ENCODE data around the gene COL4A2.

Gene COL4A2

DNA sequence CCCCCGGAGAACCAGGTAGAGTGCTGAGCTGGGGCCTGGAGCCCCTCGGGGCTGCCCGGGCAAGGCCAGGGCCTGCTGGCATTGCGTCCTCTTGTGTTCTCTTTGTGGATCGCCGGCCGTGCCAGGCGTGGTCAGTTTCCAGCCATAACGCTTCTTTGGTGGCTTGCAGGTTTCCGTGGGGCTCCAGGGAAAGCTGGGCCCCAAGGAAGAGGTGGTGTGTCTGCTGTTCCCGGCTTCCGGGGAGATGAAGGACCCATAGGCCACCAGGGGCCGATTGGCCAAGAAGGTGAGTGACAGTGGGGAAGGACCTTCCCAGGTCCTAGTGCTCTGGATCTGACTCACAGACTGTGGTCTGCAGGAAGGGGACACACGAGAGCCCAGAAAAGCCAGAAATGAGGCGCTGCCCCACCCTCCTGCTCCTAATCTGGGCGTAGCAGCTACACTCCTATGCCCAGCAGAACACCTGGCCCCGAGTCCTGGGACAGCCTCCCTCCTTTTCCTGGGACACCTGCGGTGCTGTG is 197.0 kb downstream of the COL4A2 start:
- no peak for DNase-seq

DNA sequence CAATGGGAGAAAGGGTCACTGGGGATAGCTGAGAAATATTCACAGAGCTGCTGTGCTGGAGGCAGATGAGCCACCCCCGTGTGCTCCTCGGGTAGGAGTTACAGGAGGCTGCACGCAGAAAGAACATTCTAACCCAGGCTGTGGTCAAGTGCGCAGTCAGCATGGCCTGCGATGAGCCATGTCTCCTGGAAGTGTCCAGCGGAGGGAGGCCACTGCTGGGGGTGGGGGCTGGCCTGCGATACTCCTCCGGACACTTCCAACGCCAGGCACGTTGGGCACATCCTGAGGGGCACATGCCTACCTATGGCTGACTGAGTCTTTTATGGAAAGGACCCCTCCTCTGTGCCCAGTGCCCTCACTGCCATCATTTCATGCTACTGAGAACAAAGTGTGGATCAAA is 198.5 kb downstream of the COL4A2 start:
- no peak for DNase-seq

DNA sequence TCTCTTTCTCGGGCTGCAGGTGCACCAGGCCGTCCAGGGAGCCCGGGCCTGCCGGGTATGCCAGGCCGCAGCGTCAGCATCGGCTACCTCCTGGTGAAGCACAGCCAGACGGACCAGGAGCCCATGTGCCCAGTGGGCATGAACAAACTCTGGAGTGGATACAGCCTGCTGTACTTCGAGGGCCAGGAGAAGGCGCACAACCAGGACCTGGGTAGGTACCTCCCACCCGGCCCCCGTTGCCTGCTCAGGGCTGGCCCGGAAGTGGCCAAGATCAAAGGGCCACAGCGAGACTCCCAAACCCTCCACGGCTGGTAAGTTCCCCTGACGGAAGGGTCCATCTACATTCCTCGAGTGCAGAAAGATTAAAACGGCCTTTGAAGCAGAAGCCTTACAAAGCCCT is 199.3 kb downstream of the COL4A2 start:
- DNase-seq: no peak

DNA sequence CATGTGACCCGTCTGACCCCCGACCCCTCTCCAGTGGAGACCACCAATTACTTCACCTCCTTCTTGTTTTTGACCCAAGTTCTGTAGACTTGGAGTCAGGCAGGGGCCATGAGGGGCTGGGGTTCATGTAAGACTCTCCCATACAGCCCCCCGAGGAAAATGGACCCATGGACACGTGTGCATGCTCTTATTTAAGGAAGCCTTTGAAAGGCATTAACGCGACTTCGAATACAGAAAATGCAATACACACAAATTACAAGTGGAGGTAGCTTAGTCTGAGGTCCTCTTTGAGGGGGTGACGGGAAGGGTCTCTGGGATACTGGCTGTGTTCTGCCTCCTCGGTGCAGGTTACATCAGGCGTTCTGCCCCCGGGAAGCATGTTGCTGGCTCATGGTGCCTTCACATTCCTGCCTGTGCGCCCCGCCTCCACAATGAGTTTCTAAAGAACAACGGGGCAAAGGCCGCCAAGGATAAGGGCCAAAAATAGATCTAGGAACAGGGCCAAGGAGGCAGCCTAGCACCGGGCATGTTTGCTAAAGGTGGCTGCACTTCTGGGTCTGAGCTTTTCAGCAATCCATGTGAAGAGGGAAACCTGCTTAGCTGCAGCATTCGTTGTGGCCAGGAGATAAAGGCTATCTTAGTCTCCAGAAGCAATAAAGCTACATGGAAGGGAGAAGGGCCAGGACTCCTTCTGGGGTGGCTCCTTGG is 199.9 kb downstream of the COL4A2 start:
- DNase-seq: no peak

DNA sequence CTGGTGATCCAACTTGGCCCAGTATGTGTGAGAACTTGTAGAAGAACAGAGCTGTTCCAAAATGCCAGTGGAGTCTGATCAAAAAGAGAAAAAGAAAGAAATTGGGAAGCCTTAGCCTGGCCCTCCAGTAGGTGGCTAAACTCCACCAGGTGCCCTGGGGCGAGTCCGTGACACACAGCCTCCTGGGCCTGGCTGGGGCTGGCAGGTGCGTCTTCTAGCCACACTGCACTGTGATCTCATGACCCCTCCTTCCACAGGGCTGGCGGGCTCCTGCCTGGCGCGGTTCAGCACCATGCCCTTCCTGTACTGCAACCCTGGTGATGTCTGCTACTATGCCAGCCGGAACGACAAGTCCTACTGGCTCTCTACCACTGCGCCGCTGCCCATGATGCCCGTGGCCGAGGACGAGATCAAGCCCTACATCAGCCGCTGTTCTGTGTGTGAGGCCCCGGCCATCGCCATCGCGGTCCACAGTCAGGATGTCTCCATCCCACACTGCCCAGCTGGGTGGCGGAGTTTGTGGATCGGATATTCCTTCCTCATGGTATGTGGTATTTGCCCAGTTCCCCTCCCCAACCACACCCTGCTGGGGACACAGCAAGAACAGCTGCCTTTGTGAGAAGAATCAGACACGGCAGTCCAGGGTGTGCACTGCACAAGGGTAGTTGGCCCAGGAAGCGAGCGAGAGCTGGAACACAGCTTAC is 200.7 kb downstream of the COL4A2 start:
- no peak for DNase-seq

DNA sequence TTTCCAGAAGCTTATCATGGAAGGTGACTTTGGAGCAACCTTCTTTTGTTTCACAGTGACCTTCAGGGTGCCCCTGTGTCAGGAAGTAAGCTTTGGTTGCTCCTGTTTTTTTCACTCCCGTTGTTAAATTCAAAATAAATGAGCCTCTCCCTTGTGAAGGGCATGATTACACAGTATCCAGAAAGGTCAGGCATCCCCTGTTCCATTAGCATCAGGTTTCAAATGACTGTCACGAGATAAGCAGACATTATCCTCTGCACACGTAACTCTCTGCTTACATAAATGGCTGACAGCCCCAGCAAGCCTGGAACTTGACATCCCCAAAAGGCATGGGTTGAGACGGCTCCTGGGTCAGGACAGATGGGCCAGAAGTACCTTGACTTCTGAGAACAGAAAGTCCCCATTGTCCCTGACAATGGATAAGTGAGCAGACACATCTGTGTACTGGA is 202.4 kb downstream of the COL4A2 start:
- peak in 1 of 2 experiments; percentile 30 for DNase-seq

DNA sequence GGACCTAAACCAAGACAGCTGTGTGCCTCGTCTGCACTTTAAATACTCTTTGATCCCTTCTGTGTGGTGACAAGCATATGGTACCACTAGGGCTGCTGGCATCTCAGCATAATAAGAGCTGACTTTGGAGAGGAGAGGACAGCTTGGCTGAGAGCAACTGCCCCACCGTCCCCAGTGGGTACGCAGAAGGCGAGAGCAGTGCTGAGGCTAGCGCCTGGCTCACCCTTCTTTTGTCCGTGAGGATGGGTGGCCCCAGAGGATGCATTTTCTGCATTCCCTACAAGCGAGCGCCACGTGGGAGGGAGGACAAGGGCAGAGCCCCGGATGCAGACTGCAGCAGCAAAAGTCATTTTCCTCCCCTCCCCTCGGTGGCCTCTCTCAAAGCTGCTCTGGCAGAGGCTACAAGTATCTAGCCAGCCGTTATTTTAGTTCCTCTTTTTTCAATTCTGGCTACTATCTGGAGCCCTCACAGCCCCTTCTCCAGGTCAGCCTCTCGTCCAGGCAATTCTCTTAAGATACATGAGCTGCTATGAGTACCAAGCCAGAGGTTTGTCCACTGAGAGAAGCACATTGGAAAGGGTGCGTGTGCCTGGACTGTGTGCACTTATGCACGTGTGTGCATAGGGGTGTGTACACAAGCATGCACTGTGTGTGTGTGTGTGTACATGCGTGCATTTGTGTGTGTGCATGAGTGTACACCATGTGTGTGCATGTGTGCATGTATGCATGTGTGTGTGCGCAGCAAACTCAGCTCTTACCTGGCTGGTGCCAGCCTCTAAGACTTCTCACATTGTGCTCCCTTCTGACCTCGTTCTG is 203.1 kb downstream of the COL4A2 start:
- DNase-seq: no peak

DNA sequence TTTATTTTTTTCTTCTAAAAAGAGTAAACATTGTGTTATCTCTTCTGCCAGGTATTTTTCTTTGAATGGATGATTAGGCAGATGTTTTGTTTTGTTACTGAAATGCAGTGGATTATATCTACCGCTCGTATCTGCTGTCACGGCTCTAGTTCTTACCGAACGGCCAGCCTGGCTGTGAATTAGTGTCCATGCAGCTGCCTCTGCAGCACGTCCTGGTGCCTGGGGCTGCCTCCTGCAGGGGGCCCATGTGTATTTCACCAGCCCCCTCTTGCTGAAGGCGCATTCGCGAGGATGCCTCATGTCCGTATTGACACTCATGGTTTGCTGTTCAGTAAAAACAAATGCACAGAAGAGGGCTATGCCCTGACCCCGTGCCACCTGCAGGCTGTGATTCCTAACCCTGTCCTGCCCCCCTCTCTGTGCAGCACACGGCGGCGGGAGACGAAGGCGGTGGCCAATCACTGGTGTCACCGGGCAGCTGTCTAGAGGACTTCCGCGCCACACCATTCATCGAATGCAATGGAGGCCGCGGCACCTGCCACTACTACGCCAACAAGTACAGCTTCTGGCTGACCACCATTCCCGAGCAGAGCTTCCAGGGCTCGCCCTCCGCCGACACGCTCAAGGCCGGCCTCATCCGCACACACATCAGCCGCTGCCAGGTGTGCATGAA is 204.6 kb downstream of the COL4A2 start:
- no peak for DNase-seq

DNA sequence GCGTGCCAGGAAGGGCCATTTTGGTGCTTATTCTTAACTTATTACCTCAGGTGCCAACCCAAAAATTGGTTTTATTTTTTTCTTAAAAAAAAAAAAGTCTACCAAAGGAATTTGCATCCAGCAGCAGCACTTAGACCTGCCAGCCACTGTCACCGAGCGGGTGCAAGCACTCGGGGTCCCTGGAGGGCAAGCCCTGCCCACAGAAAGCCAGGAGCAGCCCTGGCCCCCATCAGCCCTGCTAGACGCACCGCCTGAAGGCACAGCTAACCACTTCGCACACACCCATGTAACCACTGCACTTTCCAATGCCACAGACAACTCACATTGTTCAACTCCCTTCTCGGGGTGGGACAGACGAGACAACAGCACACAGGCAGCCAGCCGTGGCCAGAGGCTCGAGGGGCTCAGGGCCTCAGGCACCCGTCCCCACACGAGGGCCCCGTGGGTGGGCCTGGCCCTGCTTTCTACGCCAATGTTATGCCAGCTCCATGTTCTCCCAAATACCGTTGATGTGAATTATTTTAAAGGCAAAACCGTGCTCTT is 205.2 kb downstream of the COL4A2 start:
- no peak for DNase-seq

DNA sequence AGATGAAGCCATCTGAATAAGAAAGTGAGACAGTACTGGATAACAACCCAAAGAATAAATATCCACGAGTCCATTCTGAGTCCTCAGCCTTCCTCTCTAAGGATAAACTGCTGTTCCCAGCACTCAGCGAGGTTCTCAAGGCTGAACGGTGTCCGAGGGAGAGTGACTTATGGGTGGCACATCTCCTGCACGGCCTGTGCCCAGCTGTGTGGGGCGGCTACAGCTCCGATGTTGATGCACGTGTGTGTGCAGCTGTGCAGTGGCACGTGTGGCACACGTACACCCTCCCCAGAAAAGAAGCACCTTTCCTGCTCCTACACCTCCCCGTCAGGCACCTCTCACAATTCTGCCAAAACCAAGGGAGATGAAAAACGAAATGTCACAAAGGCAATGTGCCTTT is 209.4 kb downstream of the COL4A2 start:
- DNase-seq: no peak

DNA sequence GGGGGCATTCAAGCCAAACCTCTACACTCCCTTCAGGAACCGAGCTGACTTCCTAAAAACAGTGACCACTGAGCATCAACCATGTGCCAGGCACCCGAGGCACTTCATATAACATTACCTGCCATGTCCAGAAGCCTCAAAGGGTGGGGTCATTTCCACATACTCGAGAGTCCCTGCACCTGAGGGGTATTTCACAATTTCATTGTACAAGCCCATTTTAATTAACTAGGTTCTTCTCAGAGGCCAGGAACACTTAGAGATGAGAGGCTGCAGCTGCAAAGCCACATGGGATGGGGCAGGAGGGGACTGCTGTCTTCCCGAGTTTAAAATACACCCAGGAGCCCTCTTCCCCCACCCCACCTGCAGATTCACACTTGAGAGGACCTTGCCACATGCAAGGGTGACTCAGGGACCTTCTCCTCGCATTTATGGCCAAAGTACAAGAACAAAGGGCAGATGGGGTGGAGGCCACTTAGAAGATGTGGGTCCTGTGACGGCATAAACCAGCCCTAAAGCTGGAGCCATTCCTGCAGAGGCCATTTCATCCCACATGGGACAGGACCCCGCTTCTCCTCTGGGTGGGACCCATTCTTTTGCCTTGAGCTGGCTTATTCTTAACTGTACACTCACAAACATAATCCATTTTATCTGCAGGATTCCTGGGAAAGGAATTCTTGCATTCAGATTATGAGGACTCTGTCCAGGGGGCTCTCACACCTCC is 210.6 kb downstream of the COL4A2 start:
- DNase-seq: no peak

DNA sequence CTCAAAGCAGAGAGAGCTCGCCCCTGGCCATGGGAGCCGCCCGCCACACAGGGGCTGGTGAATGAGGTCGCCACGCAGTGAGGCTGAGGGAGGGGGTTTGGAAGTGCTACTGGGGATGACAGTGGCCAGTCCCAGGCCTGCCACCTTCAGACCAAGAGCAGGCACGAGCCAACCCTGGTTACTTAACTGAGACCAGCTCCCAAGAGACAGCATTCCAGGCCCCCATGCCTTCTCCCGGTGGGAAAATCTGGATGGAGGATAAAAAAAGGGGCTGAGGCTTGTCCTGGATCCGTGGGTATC is 211.1 kb downstream of the COL4A2 start:
- DNase-seq: no peak

DNA sequence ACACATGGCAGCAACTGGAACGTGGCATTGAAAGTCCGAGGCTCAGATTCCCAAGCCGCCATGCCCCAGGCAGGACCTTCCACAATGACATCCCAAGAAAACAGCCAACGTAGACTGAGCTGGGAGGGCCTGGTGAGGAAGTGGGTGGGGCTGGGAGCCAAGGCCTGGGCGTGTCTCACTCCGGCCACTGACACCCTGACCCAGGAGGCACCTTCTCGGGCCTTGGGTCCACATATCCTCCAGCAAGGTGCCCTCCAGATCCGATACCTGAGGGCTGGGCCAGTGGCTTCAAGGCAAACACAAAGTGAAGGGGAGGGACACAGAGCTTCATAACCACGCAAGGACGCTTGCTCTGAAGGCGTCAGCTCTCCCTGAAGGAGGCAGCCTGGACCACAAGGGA is 211.5 kb downstream of the COL4A2 start:
- DNase-seq: no peak

DNA sequence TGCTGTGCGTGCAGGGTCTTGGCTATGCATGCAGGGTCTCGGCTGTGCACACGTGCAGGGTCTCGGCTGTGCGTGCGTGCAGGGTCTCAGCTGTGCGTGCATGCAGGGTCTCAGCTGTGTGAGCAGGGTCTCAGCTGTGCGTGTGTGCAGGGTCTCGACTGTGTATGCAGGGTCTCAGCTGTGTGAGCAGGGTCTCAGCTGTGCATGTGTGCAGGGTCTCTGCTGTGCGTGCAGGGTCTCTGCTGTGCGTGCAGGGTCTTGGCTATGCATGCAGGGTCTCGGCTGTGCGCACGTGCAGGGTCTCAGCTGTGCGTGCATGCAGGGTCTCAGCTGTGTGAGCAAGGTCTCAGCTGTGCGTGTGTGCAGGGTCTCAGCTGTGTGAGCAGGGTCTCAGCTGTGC is 212.0 kb downstream of the COL4A2 start:
- DNase-seq: no peak

DNA sequence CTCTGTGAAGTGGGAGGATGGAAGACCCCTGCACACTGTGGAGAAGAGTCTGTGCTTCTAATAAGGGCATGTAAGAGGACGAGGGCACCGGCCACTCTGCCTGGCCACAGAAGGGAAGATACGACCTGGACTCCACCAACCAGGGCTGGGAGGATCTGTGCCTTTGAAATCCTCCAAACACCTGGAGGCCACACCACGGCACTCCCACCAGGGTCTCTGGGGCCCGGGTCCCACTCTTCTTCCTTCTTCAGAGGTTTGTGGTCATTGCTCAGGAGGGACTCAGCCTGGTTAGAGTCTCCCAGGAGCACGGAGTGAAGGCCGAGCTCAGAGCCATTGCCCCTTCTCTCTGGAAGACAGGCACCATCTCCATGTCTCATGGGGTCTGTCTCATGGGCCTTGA is 212.4 kb downstream of the COL4A2 start:
- DNase-seq: no peak

DNA sequence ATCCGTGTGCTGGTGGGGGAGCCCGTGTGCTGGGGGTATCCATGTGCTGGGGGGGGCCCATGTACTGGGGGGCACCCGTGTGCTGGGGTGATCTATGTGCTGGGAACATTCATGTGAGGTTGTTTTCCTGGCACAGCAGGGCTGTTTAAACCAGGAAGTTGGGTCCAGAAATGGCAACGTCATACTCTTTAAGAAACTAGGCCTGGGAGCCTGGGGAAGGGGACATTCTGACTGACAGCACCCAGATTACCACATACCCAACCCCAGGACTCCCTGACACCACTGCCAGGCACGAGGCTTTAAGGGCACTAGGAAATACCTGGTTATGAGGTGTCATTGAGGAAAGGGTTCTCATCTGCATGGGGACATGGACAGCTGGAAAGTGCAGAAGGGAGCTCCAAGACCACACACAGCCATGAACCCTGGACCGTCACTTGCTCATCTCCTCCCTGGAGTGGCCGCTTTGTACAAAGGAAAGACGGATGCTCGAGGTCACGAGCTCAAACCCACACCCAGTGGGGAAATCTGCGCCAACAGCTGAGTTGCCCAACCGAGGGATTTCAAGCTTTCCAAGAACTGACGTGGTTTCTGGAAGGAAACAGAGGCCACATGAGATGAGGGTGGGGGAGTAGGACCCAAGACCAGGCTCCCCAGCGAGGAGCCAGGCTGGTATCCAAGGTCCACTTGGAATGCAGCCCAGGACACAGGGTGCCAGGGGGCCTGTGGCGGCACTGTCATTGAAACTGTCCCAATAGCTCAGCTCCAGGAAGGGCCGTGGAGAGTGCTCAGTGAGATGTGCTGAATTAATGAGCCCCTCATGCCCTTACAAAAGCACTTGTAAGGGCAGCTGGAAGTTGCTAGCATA is 213.6 kb downstream of the COL4A2 start:
- peak in 1 of 2 experiments; percentile 4 for DNase-seq

DNA sequence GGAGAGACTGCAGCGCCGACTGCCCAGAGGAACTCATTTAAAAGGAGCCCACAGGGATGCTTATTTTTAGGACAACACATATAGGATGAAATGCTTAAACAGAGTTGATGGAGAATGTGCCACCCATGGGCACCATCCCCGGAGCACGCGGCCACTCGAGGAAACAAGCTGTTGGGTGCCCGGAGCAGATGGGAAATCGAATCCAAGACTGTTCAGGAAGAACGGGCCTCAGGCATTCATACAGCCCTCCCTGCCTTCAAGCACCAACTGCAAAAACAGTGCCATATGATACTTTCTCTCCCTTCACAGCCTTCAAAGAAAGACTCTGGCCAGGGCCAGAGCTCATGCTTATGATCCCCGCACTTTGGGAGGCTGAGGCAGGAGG is 214.2 kb downstream of the COL4A2 start:
- DNase-seq: no peak

DNA sequence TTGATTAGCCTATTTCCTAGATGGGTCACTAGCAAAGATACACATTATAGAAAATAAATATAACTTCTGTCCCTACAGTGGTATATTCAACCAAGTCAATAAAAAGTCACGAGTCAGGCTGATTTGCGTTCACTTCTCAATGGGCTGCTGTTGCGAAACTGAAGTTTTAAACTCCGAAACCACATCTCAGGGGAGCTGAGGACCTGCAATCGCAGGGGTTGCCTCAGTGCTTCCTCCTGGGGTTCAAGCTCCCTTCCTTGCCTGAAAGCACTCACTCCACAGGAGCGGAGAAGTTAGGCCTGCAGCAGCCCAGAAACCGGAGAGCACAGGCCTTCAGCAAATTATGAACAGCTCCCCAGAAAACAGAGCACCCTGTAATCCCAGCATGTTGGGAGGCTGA is 214.9 kb downstream of the COL4A2 start:
- DNase-seq: no peak

DNA sequence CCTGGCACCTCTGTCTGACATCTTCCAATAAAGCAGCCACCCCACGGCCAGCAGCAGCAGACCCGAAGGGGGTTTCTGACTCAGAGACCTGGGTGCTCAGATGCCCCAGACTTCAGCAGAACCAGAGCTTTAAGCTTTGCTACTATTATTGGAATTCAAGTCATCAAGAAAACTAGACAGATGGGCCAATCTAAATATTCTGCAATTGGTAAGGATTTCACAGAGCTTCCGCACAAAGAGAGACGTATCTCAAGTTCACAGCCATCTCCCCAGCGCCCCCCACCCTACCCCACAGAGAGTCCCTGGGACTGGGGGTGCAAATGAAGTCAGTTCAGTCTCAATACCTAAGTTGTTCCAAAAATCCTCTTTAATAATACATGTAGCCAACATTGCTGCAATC is 215.6 kb downstream of the COL4A2 start:
- DNase-seq: no peak

DNA sequence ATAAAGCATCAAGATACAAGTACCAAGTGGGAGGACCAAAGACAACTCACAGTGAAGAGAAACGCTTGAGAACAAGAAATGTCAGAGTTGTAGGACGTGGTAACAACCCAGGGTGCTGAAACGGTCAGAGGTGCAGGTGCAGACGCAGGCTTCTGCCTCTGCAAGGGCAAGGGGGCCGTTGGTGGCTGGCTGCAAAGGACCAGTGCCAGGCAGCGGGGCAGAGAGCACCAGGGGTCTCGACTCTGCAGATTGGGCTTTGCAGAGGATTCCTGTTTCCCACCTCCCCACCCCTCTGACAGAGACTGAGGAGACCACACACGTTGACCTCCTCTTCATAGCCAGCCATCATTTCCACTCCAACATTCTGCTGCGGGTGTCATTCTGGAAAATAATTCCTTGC is 216.1 kb downstream of the COL4A2 start:
- no peak for DNase-seq

DNA sequence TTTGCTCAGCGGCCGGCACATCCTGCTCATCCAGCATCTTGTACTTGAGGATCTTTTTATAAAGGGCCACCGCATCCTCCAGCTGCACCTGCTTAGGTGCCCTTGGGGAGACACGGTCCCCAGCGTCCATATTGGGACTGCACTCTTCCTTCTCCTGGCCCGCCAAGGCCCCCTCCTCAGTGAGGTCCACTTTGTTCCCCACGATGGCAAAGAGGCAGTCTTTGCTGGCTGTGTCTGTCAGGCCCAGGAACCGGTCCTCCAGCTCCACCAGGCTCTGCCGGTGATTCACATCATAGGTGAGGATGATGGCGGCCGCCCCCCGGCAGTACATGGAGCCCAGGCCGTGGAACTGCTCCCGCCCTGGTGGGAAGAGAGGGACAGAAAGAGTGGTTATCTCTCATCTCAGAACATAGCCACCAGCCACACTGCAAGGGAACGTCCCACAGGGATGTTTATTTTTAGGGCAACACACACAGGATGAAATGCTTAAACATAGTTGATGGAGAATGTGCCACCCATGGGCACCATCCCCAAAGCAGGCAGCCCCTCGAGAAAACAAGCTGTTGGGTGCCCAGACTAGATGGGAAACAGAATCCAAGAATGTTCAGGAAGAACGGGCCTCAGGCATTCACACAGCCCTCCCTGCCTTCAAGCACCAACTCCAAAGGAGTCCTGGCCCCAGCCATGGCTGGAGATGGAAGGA is 216.9 kb downstream of the COL4A2 start:
- no peak for DNase-seq
